K562 (cell line): ENCODE data around the gene MANEAL. TPM values are rescaled to one million over a fixed set of nuclear protein-coding genes. Genes with fewer than 3 reads are reported as not detected.
A peak's percentile ranks its signal among the peaks of the same experiment; 100 is the strongest.

Experiments
- BRCA1 ChIP-seq, 2 experiments: fragments of 450-650 bp in 1 of 2; sonication (generic) in 1 of 2; formaldehyde crosslinking in 1 of 2; IDR thresholded peaks; 2 replicates each; pipeline versions ENCODE4 v1.5.0 to v1.6.1; 2017 to 2020; ENCODE audit warnings: mild to moderate bottlenecking in 1 of 2, missing genetic modification reagents in 1 of 2
- CLOCK ChIP-seq: fragments of 250-450 bp; sonication (Bioruptor Pico); IDR thresholded peaks from 2 replicates; pipeline ENCODE4 v1.4.0; 2020; ENCODE audit warnings: mild to moderate bottlenecking, moderate library complexity, borderline replicate concordance
- E2F6 ChIP-seq, 2 experiments: IDR thresholded peaks; 2 replicates each; pipeline ENCODE4 v1.6.1; 2011; ENCODE audit warnings: borderline replicate concordance in 1 of 2, control low read depth in 1 of 2, low read depth in 1 of 2, low read length in 1 of 2, mild to moderate bottlenecking in 1 of 2, mixed read lengths in 1 of 2, moderate library complexity in 1 of 2; ENCODE audit not compliant: insufficient read depth in 1 of 2, insufficient read length in 1 of 2, poor library complexity in 1 of 2, severe bottlenecking in 1 of 2; ENCODE audit errors: extremely low read depth in 1 of 2
- GABPB1 ChIP-seq: sonication (generic); formaldehyde crosslinking; IDR thresholded peaks from 2 replicates; pipeline ENCODE4 v1.8.0; 2022; ENCODE audit warnings: mild to moderate bottlenecking, missing genetic modification reagents
- HIVEP1 ChIP-seq: fragments of 250-450 bp; sonication (Bioruptor Pico); IDR thresholded peaks from 2 replicates; pipeline ENCODE4 v1.4.0; 2020; ENCODE audit warnings: mild to moderate bottlenecking
- LEF1 ChIP-seq: fragments of 450-650 bp; IDR thresholded peaks from 2 replicates; pipeline ENCODE4 v1.6.1; 2016; ENCODE audit warnings: mild to moderate bottlenecking
- MAX ChIP-seq: sonication (generic); formaldehyde crosslinking; IDR thresholded peaks from 2 replicates; pipeline ENCODE4 v1.9.0; 2022; ENCODE audit warnings: mild to moderate bottlenecking, missing genetic modification reagents
- NELFE ChIP-seq: IDR thresholded peaks from 2 replicates; pipeline ENCODE4 v1.6.1; 2011; ENCODE audit warnings: mild to moderate bottlenecking; ENCODE audit not compliant: insufficient read depth, insufficient read length
- RAD21 ChIP-seq, 2 experiments: fragments of 250-450 bp in 1 of 2; fragments of 450-650 bp in 1 of 2; sonication (Bioruptor Pico) in 1 of 2; formaldehyde crosslinking in 1 of 2; IDR thresholded peaks in 1 of 2; conservative IDR thresholded peaks in 1 of 2; 2 replicates each; pipeline versions ENCODE4 v1.4.0 to v1.8.0; 2020 to 2022; ENCODE audit warnings: mild to moderate bottlenecking in 2 of 2, moderate library complexity in 1 of 2
- SRSF9 ChIP-seq: fragments of 200-400 bp; formaldehyde crosslinking; IDR thresholded peaks from 2 replicates; pipeline ENCODE4 v1.6.1; 2017; ENCODE audit warnings: low read depth, low read length, borderline replicate concordance
- ZNF407 ChIP-seq: fragments of 450-650 bp; IDR thresholded peaks from 2 replicates; pipeline ENCODE4 v1.6.1; 2016; ENCODE audit warnings: low read depth
- ZNF655 ChIP-seq: fragments of 250-450 bp; sonication (Bioruptor Pico); IDR thresholded peaks from 2 replicates; pipeline ENCODE4 v1.5.0; 2021
- polyA plus RNA-seq, 8 experiments: library from polyadenylated mRNA; depleted of rRNA in 4 of 8; stranded (reverse) in 5 of 8; unstranded in 3 of 8; fragments of >200 nt; fragmentation: Nextera tagmentation in 2 of 8; fragmentation: Illumina TruSeq in 1 of 8; extraction: Ambion mirVana in 2 of 8; extraction: Trizol in 1 of 8; gene quantifications; 2 replicates each; pipeline versions ENCODE4 v1.2.1 to v1.2.3, GENCODE V29; 2011 to 2014; ENCODE audit warnings: inconsistent platforms in 1 of 8, missing spikeins in 1 of 8
- total RNA-seq, 7 experiments: library from RNA; depleted of rRNA in 6 of 7; stranded (reverse); fragments of >200 nt in 6 of 7; fragmentation: Illumina TruSeq in 2 of 7; extraction: Trizol in 2 of 7; gene quantifications; 2 replicates each; pipeline versions ENCODE4 v1.2.1 to v1.2.3, GENCODE V29; 2011 to 2021; ENCODE audit warnings: low replicate concordance in 1 of 7

The MANEAL gene
- total and polyA plus RNA-seq, 9 of the 15 experiments (the other 6 are each of a cell fraction or from before 2014, with no cell fraction given): 0.37 to 3.2 (median 1.2) TPM

GRCh38 chr1:37811027-37811655 is 17.5 kb downstream of the MANEAL start (continued):
- TF ChIP-seq ZNF407: no peak
- no peak for TF ChIP-seq MAX
- TF ChIP-seq HIVEP1 (CRISPR knock-in tag): no peak
- no peak for TF ChIP-seq SRSF9
- no peak for TF ChIP-seq LEF1
- no peak for TF ChIP-seq ZNF655 (CRISPR knock-in tag)
- TF ChIP-seq RAD21 (CRISPR knock-in tag; conservative IDR thresholded peaks at IDR 0.05 in 1 of 2, IDR thresholded peaks at IDR 0.05 in 1 of 2): peak; percentile 34 to 67
- TF ChIP-seq BRCA1 (IDR thresholded peaks at IDR 0.05): no peak
- no peak for TF ChIP-seq BRCA1 (CRISPR knock-in tag; IDR thresholded peaks at IDR 0.05)
- peak; percentile 51; the same call in 1 of the 2 replicates for TF ChIP-seq GABPB1 (CRISPR knock-in tag)
- TF ChIP-seq NELFE: no peak
- TF ChIP-seq CLOCK (CRISPR knock-in tag): no peak
- TF ChIP-seq E2F6 (IDR thresholded peaks at IDR 0.05; ENCODE audit: borderline replicate concordance in 1 of 2, extremely low read depth in 1 of 2, insufficient read depth in 1 of 2, insufficient read length in 1 of 2, low read depth in 1 of 2, low read length in 1 of 2, poor library complexity in 1 of 2, severe bottlenecking in 1 of 2): peak in 1 of 2 experiments; percentile 18
